M059J (cell line): ENCODE data around the gene CNTN5. TPM values are rescaled to one million over a fixed set of nuclear protein-coding genes. Genes with fewer than 3 reads are reported as not detected.
A peak's percentile ranks its signal among the peaks of the same experiment; 100 is the strongest.

Experiments
- DNase-seq: peaks from one replicate; pipeline ENCODE4 v3.0.0-alpha.2; 2012; ENCODE audit warnings: low read depth
- total RNA-seq: library from RNA; depleted of rRNA; stranded (reverse); fragments of >200 nt; shearing (Covaris generic); gene quantifications from 2 replicates; pipeline ENCODE4 v1.2.3, GENCODE V29; 2014

The CNTN5 gene
- total RNA-seq, 1 experiment from 2014 or later, result 0.57 TPM

GRCh38 chr11:99170591-99170990 lies 149.8 kb downstream of the CNTN5 start:
- no peak for DNase-seq

GRCh38 chr11:99171330-99171729 lies 150.6 kb downstream of the CNTN5 start:
- DNase-seq, result no peak

- peak; percentile 77 for DNase-seq
These were observed 155.7 kb downstream of the CNTN5 start for GRCh38 chr11:99176430-99176829.

- no peak for DNase-seq
These were observed 156.7 kb downstream of the CNTN5 start for GRCh38 chr11:99177446-99177845.

- no peak for DNase-seq
These were observed 163.4 kb downstream of the CNTN5 start for GRCh38 chr11:99184146-99184545.

- no peak for DNase-seq
These were observed 167.5 kb downstream of the CNTN5 start for GRCh38 chr11:99188221-99188620.

GRCh38 chr11:99192716-99193115 lies 172.0 kb downstream of the CNTN5 start:
- DNase-seq, result no peak

GRCh38 chr11:99197477-99197876 lies 176.7 kb downstream of the CNTN5 start:
- no peak for DNase-seq

GRCh38 chr11:99198215-99198614 lies 177.5 kb downstream of the CNTN5 start:
- DNase-seq, result no peak

GRCh38 chr11:99199341-99199740 lies 178.6 kb downstream of the CNTN5 start:
- peak; percentile 64 for DNase-seq

- DNase-seq, result no peak
These were observed 180.0 kb downstream of the CNTN5 start for GRCh38 chr11:99200720-99201119.

- DNase-seq, result no peak
These were observed 188.1 kb downstream of the CNTN5 start for GRCh38 chr11:99208813-99209212.

- no peak for DNase-seq
These were observed 208.8 kb downstream of the CNTN5 start for GRCh38 chr11:99229544-99229943.

- no peak for DNase-seq
These were observed 213.8 kb downstream of the CNTN5 start for GRCh38 chr11:99234534-99234933.

GRCh38 chr11:99238401-99238800 lies 217.7 kb downstream of the CNTN5 start:
- no peak for DNase-seq

- DNase-seq, result no peak
These were observed 219.7 kb downstream of the CNTN5 start for GRCh38 chr11:99240192-99241030.

- DNase-seq, result peak; percentile 3
These were observed 220.3 kb downstream of the CNTN5 start for GRCh38 chr11:99241066-99241465.

GRCh38 chr11:99244613-99245012 lies 223.9 kb downstream of the CNTN5 start:
- peak; percentile 70 for DNase-seq

GRCh38 chr11:99246199-99246598 lies 225.4 kb downstream of the CNTN5 start:
- no peak for DNase-seq

- DNase-seq, result no peak
These were observed 235.9 kb downstream of the CNTN5 start for GRCh38 chr11:99256614-99257013.

GRCh38 chr11:99257131-99257530 lies 236.4 kb downstream of the CNTN5 start:
- peak; percentile 11 for DNase-seq

GRCh38 chr11:99260696-99261095 lies 239.9 kb downstream of the CNTN5 start:
- DNase-seq, result no peak

GRCh38 chr11:99268886-99269285 lies 248.1 kb downstream of the CNTN5 start:
- peak; percentile 51 for DNase-seq

GRCh38 chr11:99271527-99271926 lies 250.8 kb downstream of the CNTN5 start:
- DNase-seq, result no peak
